IMR-90 (cell line): ENCODE measurements around the gene CDKN2B-AS1. TPM values are rescaled to one million over a fixed set of nuclear protein-coding genes. Genes with fewer than 3 reads are reported as not detected.

Experiments
- ATAC-seq: fragments of 200-7000 bp; cut with Tn5 transposase; 2 replicates; pipeline ENCODE4 v1.9.1; 2020; ENCODE audit warnings: low read depth, mild to moderate bottlenecking, moderate library complexity
- BruUV-seq: library from RNA; stranded (reverse); fragments of 400-500 nt; replicated peaks from 2 replicates; lab custom pipeline; 2021; lab: Mats Ljungman, UMichigan
- CTCF ChIA-PET: fragments of 300-600 bp; formaldehyde crosslinking; extraction: SDS; loops from one replicate; lab custom pipeline; 2021; ENCODE audit warnings: antibody characterized with exemption; lab: Yijun Ruan, JAX
- POLR2A ChIA-PET: fragments of 300-600 bp; sonication (Branson Sonifier 250); formaldehyde crosslinking; loops from one replicate; lab custom pipeline; 2022; ENCODE audit warnings: antibody characterized with exemption; ENCODE audit not compliant: unreplicated experiment; lab: Charles Lee
- DNase-seq: peaks from one replicate; pipeline ENCODE4 v3.0.0; 2013
- H2AFZ ChIP-seq: replicated peaks from 2 replicates; pipeline ENCODE3; 2013; ENCODE audit warnings: low read length, mild to moderate bottlenecking; ENCODE audit not compliant: poor library complexity
- H2AK5ac ChIP-seq: 2 replicates; pipeline ENCODE4 v1.6.1; 2013; ENCODE audit warnings: low read depth, low read length, inconsistent platforms
- H2AK9ac ChIP-seq: replicated peaks from 2 replicates; pipeline ENCODE3; 2013; ENCODE audit warnings: mild to moderate bottlenecking, low read depth, low read length, moderate library complexity; ENCODE audit not compliant: poor library complexity
- H2BK120ac ChIP-seq: 2 replicates; pipeline ENCODE4 v1.6.1; 2013; ENCODE audit warnings: low read depth, low read length, inconsistent platforms
- H2BK15ac ChIP-seq: 3 replicates; pipeline ENCODE4 v1.6.1; 2013; ENCODE audit warnings: low read depth, low read length, inconsistent platforms
- H2BK20ac ChIP-seq: 2 replicates; pipeline ENCODE4 v1.6.1; 2013; ENCODE audit warnings: low read depth, mild to moderate bottlenecking, inconsistent platforms, low read length, moderate library complexity
- H2BK5ac ChIP-seq: 2 replicates; pipeline ENCODE4 v1.6.1; 2013; ENCODE audit warnings: mild to moderate bottlenecking, low read depth, low read length, inconsistent platforms; ENCODE audit not compliant: poor library complexity, severe bottlenecking
- H3K14ac ChIP-seq: replicated peaks from 2 replicates; pipeline ENCODE4 v1.6.1; 2013; ENCODE audit warnings: low read depth, low read length, inconsistent platforms
- H3K18ac ChIP-seq: 2 replicates; pipeline ENCODE4 v1.6.1; 2013; ENCODE audit warnings: low read depth, low read length, control low read depth
- H3K23ac ChIP-seq: 2 replicates; pipeline ENCODE4 v1.6.1; 2013; ENCODE audit warnings: low read depth, low read length, inconsistent platforms
- H3K27ac ChIP-seq: 2 replicates; pipeline ENCODE4 v1.5.1; 2013; ENCODE audit warnings: mild to moderate bottlenecking, control low read depth, low read length; ENCODE audit not compliant: insufficient read depth
- H3K27me3 ChIP-seq: 2 replicates; pipeline ENCODE4 v1.6.1; 2013; ENCODE audit warnings: low read length; ENCODE audit not compliant: control insufficient read depth, insufficient read depth
- H3K36me3 ChIP-seq: 2 replicates; pipeline ENCODE4 v1.6.1; 2013; ENCODE audit warnings: low read length, mixed read lengths; ENCODE audit not compliant: control insufficient read depth, insufficient read depth
- H3K4ac ChIP-seq: 2 replicates; pipeline ENCODE4 v1.6.1; 2013; ENCODE audit warnings: low read depth, low read length, inconsistent platforms
- H3K4me1 ChIP-seq: 2 replicates; pipeline ENCODE4 v1.6.1; 2013; ENCODE audit warnings: low read length, mixed read lengths; ENCODE audit not compliant: control insufficient read depth, insufficient read depth
- H3K4me2 ChIP-seq: 2 replicates; pipeline ENCODE4 v1.6.1; 2013; ENCODE audit warnings: low read depth, mild to moderate bottlenecking, control low read depth, low read length, moderate library complexity
- H3K4me3 ChIP-seq: 2 replicates; pipeline ENCODE4 v1.5.1; 2013; ENCODE audit warnings: low read depth, mild to moderate bottlenecking, control low read depth, low read length, moderate library complexity; ENCODE audit not compliant: insufficient read depth
- H3K56ac ChIP-seq: 2 replicates; pipeline ENCODE4 v1.6.1; 2013; ENCODE audit warnings: low read length, inconsistent platforms; ENCODE audit not compliant: insufficient read depth; ENCODE audit errors: extremely low read depth
- H3K79me1 ChIP-seq, 2 experiments: 2 replicates each; pipeline ENCODE4 v1.6.1; 2013; ENCODE audit warnings: low read length in 2 of 2, inconsistent platforms in 1 of 2, low read depth in 1 of 2
- H3K9ac ChIP-seq: 2 replicates; pipeline ENCODE4 v1.6.1; 2013; ENCODE audit warnings: low read depth, low read length, control low read depth
- H3K9me1 ChIP-seq: 2 replicates; pipeline ENCODE4 v1.6.1; 2013; ENCODE audit warnings: low read length, inconsistent platforms; ENCODE audit not compliant: insufficient read depth
- H3K9me3 ChIP-seq: 2 replicates; pipeline ENCODE4 v1.6.1; 2013; ENCODE audit warnings: low read length; ENCODE audit not compliant: control insufficient read depth, insufficient read depth
- H4K20me1 ChIP-seq: 2 replicates; pipeline ENCODE4 v1.6.1; 2013; ENCODE audit warnings: low read length, inconsistent platforms; ENCODE audit not compliant: insufficient read depth
- H4K5ac ChIP-seq: 2 replicates; pipeline ENCODE4 v1.6.1; 2013; ENCODE audit warnings: mild to moderate bottlenecking, low read depth, low read length, control low read depth
- H4K8ac ChIP-seq, 2 experiments: 2 replicates each; pipeline ENCODE4 v1.6.1; 2013; ENCODE audit warnings: low read depth in 2 of 2, low read length in 2 of 2, control low read depth in 1 of 2, inconsistent platforms in 1 of 2
- H4K91ac ChIP-seq: 2 replicates; pipeline ENCODE4 v1.6.1; 2013; ENCODE audit warnings: low read depth, low read length, inconsistent platforms; ENCODE audit not compliant: insufficient read depth
- MAFK ChIP-seq: IDR thresholded peaks from 2 replicates; pipeline ENCODE4 v1.6.1; 2012; ENCODE audit warnings: low read depth, low read length, improper control_type of control experiment
- RAD21 ChIP-seq: IDR thresholded peaks from 2 replicates; pipeline ENCODE4 v1.6.1; 2012; ENCODE audit warnings: low read length, improper control_type of control experiment
- RCOR1 ChIP-seq: IDR thresholded peaks from 2 replicates; pipeline ENCODE4 v1.6.1; 2012; ENCODE audit warnings: mild to moderate bottlenecking, low read length, improper control_type of control experiment; ENCODE audit not compliant: insufficient replicate concordance
- SMC3 ChIP-seq: fragments of 150-350 bp; IDR thresholded peaks from 2 replicates; pipeline ENCODE4 v1.6.1; 2016; ENCODE audit warnings: low read depth, mild to moderate bottlenecking, antibody characterized with exemption, low read length, moderate library complexity
- WGBS, 2 experiments: methylation state at CpG; one replicate each; pipeline versions ENCODE4 v1.1.5 to v1.1.7; 2013; ENCODE audit warnings: missing lambda C conversion rate in 2 of 2; ENCODE audit not compliant: insufficient read length in 1 of 2; ENCODE audit errors: extremely low coverage in 2 of 2; 5-methylcytosine and 5-hydroxymethylcytosine counted together
- dilution Hi-C: fragments of 300-500 bp; cut with HindIII; formaldehyde crosslinking; loops from one replicate; pipeline ENCODE4 v1.14.3; 2018; ENCODE audit warnings: low sequenced_read_pairs; ENCODE audit not compliant: unreplicated experiment
- in situ Hi-C: fragments of 300-500 bp; cut with MboI; formaldehyde crosslinking; loops from 3 replicates; pipeline ENCODE4 v1.14.3; 2019; ENCODE audit warnings: low sequenced_read_pairs, inconsistent platforms, mixed read lengths
- intact Hi-C: fragments of 100-400 bp; cut with micrococcal nuclease; formaldehyde crosslinking; loops from 2 replicates; pipeline ENCODE4 v1.10.0; 2022
- polyA plus RNA-seq, 3 experiments: library from polyadenylated mRNA; depleted of rRNA; stranded (reverse); fragments of >200 nt; gene quantifications; 2 replicates each; pipeline ENCODE4 v1.2.3, GENCODE V29; 2012; ENCODE audit warnings: low replicate concordance in 1 of 3
- total RNA-seq: library from RNA; depleted of rRNA; stranded (reverse); fragments of >200 nt; gene quantifications from 2 replicates; pipeline ENCODE4 v1.2.3, GENCODE V29; 2012
- TF ChIP-seq, protein P1 (sequence below): conservative IDR thresholded peaks from 2 replicates; pipeline ENCODE4 v1.5.1; 2012; ENCODE audit warnings: mild to moderate bottlenecking, low read depth, low read length, improper control_type of control experiment

Gene CDKN2B-AS1
- total and polyA plus RNA-seq, 2 of the 4 experiments (the other 2 are of a cell fraction) = 1.0 to 1.1 TPM

DNA sequence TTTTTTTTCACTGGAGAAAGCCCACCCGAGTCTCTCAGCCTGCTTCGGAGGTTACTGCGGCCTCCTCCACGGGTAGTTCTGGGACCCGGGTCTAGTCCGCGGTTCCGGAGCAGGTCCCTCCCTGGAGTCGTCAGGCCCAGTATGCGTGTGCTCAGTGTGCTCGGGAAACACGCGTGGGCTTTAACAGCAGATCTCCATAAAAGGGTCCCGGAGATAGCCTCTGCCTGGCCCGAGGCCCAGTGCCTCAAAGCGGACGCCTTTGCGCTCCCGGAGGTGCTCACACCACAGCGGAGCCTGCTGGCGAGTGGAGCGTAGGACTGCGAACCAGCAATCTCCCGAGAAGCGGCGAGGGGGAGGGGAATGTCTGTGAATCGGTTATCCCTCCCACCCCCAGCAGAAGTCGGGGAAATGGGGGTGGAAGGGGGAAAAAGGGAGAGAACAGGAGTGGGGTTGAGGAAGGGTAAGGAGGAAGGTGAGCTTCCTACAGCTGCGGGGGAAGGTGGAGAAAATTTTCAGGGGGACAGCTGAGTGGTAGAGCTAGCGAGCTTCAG, 29.1 kb upstream of the CDKN2B-AS1 start:
- no TSS peak for BruUV-seq
- 7% methylated on average over 6 of the region's 30 CpGs; no CpG with 5 or more reads in 1 of the 2 experiments for WGBS, 2 experiments
- peak overlapping the region; percentile 43 to 72; a peak in 2 of 4 replicates for H4K8ac ChIP-seq
- no peaks in the 10 kb centered on the region for H4K20me1 ChIP-seq
- H2AK9ac ChIP-seq = peak overlapping the region; percentile 25
- H3K27me3 ChIP-seq = peaks cover 36% of the 10 kb centered on the region
- intact Hi-C loops = loop anchor here (1.0 to 5.0 kb wide), 2 partner anchors 133 to 151 kb away; no protein-coding TSS in a partner anchor
- H2BK15ac ChIP-seq = no peak overlapping the region
- peak overlapping the region; percentile 21 for H3K4me3 ChIP-seq
- H2AFZ ChIP-seq = peak overlapping the region; percentile 91
- H3K27ac ChIP-seq = no peak overlapping the region
- ChIA-PET POLR2A (no interaction called here), CTCF (no interaction called here)
- H3K9me3 ChIP-seq = peaks cover 11% of the 10 kb centered on the region; the same call in 1 of the 2 replicates
- no peak overlapping the region for H2AK5ac ChIP-seq
- H3K79me1 ChIP-seq = no peaks in the 10 kb centered on the region
- peaks cover 4% of the 10 kb centered on the region for H3K4me1 ChIP-seq
- H3K4ac ChIP-seq = peak overlapping the region; percentile 14
- H4K5ac ChIP-seq = peak overlapping the region; percentile 23; the same call in 1 of the 2 replicates
- in situ Hi-C loops = loop anchor here (10.0 kb wide), 1 partner anchor 151 kb away; no protein-coding TSS in a partner anchor
- no peak overlapping the region for H4K91ac ChIP-seq
- H3K36me3 ChIP-seq = peaks cover 10% of the 10 kb centered on the region; the same call in 1 of the 2 replicates
- H3K14ac ChIP-seq = peak overlapping the region; percentile 70; the same call in 1 of the 2 replicates
- no peaks in the 10 kb centered on the region for H3K9me1 ChIP-seq
- ATAC-seq (peak; percentile 93), DNase-seq (peak; percentile 77)
- peak overlapping the region; percentile 77 for H3K4me2 ChIP-seq
- peak overlapping the region; percentile 62; the same call in 1 of the 2 replicates for H2BK120ac ChIP-seq
- peak; percentile 59 for TF ChIP-seq RAD21
- no peak for TF ChIP-seq RCOR1
- TF ChIP-seq, protein P1, sequence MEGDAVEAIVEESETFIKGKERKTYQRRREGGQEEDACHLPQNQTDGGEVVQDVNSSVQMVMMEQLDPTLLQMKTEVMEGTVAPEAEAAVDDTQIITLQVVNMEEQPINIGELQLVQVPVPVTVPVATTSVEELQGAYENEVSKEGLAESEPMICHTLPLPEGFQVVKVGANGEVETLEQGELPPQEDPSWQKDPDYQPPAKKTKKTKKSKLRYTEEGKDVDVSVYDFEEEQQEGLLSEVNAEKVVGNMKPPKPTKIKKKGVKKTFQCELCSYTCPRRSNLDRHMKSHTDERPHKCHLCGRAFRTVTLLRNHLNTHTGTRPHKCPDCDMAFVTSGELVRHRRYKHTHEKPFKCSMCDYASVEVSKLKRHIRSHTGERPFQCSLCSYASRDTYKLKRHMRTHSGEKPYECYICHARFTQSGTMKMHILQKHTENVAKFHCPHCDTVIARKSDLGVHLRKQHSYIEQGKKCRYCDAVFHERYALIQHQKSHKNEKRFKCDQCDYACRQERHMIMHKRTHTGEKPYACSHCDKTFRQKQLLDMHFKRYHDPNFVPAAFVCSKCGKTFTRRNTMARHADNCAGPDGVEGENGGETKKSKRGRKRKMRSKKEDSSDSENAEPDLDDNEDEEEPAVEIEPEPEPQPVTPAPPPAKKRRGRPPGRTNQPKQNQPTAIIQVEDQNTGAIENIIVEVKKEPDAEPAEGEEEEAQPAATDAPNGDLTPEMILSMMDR = peak; percentile 59
- no peak for TF ChIP-seq MAFK
- TF ChIP-seq SMC3 = peak; percentile 49
- 0 out of 2 replicates have a peak overlapping the region, but pooled peaks have one; percentile 59 for H3K23ac ChIP-seq
- no peak overlapping the region for H3K18ac ChIP-seq
- H2BK20ac ChIP-seq = 0 out of 2 replicates have a peak overlapping the region, but pooled peaks have one; percentile 17
- H2BK5ac ChIP-seq = no peak overlapping the region
- H3K56ac ChIP-seq = no peak overlapping the region
- H3K9ac ChIP-seq = peak overlapping the region; percentile 41; the same call in 1 of the 2 replicates
- dilution Hi-C loops = no loop called here
